Fibroblast of skin of left quadriceps (primary cell): ENCODE measurements around the gene TLR3.
"Not testable (repeated sequence)": the region's sequence is repeated elsewhere in the genome, so short reads cannot be mapped to it uniquely, and the experiment has no call there.

Experiments used
- DNase-seq, 2 experiments: peaks; one replicate each; pipeline ENCODE4 v3.0.0-alpha.2; 2013; ENCODE audit warnings: low read depth in 2 of 2

The TLR3 gene

DNA sequence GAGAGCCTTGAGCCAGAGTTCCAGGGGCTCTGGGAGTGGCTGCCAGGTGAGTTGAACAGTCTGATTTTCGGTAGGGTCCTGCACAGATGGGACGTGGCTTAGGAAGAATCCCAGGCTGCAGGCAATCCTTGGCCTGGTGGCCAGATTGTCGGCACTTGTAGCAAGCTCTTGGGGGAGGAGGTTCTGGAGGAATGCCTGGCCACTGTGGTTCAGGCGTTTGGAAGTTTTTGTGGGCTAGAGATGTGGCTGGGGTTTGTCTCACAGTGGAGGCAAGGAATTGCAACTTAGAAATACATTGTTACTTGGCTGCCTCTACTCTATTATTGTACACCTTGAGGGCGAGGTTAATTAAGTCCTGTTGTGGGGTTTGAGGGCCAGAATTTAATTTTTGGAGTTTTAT is 21.5 kb upstream of the TLR3 start:
- not testable (repeated sequence) for DNase-seq

GRCh38 chr4:186050135-186050534 is 18.8 kb upstream of the TLR3 start:
- not testable (repeated sequence) for DNase-seq

GRCh38 chr4:186051096-186051495 is 17.9 kb upstream of the TLR3 start:
- DNase-seq = no peak

DNA sequence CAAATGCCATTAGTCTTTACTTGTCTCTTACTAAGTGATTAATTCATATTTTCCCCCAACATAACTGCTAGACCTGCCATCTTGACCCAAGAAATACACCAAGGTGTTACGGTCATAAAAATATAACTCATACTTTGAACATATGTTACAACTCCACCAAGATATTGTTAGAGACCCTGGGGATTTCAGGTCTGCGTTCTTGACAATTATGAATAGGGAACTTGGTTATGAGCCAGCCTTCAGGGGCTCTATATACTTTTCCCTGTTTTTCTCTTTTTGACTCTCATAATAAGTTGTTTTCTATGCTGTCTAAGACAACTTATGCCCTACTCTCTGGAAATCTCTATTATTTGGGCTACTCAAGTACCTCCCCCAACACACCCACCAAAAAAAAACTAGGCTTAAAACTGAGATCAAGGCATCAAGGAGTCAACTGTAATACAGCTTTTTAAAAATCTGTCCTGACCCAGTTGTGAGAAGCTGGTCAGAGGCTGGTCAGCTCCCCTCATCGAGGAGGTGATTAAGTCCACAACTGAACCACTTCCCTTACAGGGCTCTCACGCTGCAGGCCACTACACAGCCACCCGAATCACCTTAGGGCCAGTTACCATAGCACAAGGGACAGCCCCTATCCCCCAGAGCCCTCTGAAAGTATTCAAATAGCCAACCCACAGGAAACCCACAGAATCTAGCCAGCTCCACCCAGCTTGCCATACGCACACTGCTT is 10.5 kb upstream of the TLR3 start:
- DNase-seq = no peak

DNA sequence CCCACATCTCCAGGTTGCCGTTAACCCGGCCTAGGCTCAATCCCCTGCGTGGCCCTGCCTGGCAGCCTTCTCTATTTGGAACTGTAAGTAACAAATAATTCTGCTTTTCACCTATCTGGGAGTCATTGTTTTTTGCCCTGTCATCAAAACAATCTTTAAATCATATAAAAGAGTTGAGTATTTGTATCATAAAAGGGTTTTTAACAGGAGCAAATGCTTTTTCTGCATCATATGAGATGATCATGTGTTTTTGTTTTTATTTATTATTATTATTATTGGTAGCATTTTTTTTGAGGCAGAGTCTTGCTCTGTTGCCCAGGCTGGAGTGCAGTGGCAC is 10.0 kb upstream of the TLR3 start:
- DNase-seq = no peak

GRCh38 chr4:186061921-186062320 is 7.0 kb upstream of the TLR3 start:
- DNase-seq = no peak

- peak; percentile 9 to 15 for DNase-seq
These were observed 1.1 kb upstream of the TLR3 start for GRCh38 chr4:186067757-186068385.

DNA sequence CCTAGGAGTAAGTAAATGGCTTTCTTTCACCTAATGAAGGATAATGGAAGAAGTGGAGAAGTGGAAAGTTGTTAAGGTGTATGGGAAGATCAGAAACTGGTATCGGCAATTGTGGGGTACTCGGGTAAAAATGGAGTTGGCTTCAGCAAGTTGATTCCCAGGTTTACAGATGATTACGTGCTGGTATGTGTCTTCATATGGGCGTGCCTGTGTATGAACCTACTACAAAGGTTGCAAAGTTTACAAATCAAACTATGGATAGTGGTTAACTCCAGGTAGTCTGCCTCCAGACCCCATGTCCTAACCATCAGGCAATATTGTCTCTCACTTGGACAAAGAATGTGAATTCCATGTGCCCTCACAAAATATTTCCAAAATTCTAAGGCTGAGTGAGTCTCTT is 773 bp downstream of the TLR3 start:
- no peak for DNase-seq

- DNase-seq = no peak
These were observed 3.6 kb downstream of the TLR3 start for GRCh38 chr4:186072516-186072915.

- DNase-seq = no peak
These were observed 5.2 kb downstream of the TLR3 start for GRCh38 chr4:186074189-186074588.

DNA sequence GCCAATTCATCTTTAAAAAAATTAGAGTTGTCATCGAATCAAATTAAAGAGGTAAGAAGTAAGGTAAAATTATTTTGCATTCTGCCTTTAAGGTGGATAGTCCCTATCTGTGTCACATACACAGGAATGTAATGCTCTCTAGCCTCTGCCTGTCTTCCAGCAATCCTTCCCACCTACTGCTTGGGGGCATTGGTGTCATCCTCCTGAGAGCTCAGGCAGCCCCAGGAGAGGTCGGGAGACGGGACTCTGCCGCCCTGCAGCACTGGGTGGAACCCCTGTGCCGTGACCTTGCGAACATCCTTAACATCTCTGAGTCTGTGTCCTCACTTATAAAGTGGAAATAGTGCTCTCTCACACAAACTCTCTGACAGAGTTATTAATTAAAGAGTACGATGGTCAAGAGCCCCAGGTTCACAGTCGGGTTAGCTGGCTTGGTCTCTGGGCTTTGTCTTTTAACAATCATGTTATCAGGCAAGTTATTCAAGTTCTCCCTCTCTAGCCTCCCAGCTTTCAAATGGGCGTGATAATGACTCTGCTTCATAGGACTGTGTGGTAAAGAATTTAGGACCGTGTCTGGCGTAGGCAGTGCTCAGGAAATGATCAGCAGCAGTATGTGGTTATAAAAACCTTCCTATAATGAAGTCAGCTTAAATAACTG is 10.2 kb downstream of the TLR3 start:
- no peak for DNase-seq

- DNase-seq = no peak
These were observed 10.7 kb downstream of the TLR3 start for GRCh38 chr4:186079694-186080093.

GRCh38 chr4:186081202-186081807 is 12.3 kb downstream of the TLR3 start:
- no peak for DNase-seq

DNA sequence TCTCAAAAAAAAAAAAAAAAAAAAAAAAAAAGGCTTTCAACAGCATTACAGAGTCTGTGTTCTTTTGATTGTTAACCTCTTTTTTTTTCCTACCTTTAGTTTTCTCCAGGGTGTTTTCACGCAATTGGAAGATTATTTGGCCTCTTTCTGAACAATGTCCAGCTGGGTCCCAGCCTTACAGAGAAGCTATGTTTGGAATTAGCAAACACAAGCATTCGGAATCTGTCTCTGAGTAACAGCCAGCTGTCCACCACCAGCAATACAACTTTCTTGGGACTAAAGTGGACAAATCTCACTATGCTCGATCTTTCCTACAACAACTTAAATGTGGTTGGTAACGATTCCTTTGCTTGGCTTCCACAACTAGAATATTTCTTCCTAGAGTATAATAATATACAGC is 13.3 kb downstream of the TLR3 start:
- DNase-seq = no peak

DNA sequence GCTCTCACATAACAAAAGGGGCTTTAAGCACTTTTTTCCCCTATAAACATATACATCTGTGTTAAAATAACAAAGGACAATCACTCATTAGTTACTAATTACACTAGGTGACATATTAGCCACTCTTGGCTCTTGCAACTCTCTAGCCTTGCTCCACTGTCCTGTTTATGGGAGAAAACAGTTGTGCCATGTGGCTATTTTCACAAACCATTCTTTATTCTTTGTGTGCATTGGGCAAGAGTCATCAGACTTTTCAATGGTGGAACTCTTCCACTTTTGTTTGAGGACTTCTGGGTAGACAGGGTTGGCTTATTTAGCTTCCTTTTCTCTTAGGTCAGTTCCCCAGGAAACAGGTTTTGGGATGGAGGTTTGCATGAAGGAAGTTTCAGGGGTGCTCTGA is 19.6 kb downstream of the TLR3 start:
- no peak for DNase-seq

DNA sequence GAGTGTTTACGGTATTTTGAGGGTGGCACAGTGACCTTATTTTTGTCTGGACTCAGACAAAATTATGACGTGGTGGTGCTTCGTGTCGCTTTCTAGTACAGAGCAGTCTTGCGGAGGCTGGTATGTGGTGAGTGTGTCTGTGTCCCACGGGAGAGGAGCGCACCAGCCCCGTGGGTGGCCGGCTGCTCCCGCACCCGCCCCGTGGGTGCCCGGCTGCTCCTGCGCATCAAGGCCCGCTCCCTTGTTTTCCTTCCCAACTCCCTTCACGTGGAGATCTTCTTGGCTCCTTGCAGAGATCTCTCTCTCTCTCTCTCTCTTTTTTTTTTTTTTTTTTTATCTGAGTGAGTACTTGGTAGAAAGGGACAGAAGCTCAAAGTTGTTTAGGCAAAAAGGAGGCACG is 23.3 kb downstream of the TLR3 start:
- no peak for DNase-seq

GRCh38 chr4:186095406-186095805 is 26.4 kb downstream of the TLR3 start:
- DNase-seq = no peak

DNA sequence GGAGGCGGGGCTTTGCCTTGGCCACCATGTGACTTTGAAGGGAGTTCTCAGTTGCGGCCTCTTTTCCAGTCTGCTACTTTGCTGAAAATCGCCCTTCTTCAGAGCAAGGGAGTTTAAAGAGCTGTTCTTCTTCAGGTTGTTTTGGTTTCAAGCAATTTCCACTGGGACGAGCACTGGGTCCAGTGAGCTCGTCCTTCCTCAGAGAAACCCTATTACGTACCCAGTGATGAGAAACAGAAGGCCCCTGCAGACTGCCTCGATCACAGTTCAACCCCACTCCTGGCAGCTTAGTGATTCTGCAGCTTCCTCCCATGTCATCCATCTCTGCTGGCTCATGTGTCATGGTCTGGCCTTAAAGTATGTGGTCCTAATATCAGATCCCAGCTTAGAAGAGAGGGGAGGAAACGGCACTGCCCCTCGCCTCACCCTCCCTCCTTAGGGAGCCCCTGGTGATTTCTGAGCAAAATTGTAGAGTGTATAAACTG is 27.8 kb downstream of the TLR3 start:
- DNase-seq = no peak

DNA sequence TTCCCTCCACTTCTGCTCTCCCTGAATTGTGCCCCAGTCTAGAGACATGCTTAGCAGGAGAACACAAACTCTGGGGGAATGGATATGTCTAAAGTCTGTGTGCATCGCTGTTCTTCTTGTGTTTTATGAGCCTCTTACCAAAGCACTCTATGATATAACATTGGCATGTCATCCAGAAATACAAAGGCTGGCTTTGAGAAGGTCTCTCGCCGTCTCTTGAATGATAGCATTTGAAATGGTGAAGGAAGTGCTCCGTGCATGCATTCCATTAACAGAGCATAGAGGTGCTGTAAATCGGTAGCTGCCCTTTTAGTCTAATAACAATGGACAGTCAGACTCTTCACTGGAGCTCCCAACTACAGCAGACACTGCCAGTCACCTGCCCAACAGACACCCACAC is 28.4 kb downstream of the TLR3 start:
- DNase-seq = no peak

DNA sequence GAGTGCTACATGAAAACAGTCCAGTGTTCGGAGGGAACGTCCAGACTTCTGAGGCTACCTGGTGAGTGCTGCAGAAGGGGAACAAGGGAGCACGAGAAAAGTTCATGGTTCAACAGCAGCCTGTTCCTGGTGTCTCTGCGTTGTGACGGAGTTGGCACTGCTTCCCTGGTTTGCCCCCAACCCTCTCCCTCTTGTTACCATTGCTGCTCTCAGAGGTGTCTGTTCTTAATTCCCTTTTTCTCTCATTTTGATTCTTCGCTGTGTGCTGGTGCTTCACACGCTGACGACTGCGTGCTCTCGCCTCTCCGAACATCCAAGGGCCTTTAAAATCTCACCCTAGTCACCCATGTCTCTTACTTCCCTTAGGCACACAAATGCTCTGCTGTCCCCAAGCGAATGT is 34.0 kb downstream of the TLR3 start:
- no peak for DNase-seq

GRCh38 chr4:186104114-186104889 is 35.3 kb downstream of the TLR3 start, which contains the start of gene FAM149A:
Gene FAM149A, plus strand, starts transcription at chr4:186104704.
- DNase-seq = no peak
